GOT3 (cell line): Measurements from ENCODE around the gene POLA1.

Experiments
- DNase-seq: peaks from one replicate; lab custom pipeline; 2025; ENCODE audit warnings: mixed read lengths; lab: John Stamatoyannopoulos, UW

The POLA1 gene

GRCh38 chrX:25022499-25023325 is 329.0 kb downstream of the POLA1 start:
- DNase-seq = no peak

GRCh38 chrX:25023908-25024307 is 330.2 kb downstream of the POLA1 start:
- no peak for DNase-seq

- DNase-seq = no peak
These were observed 331.9 kb downstream of the POLA1 start for GRCh38 chrX:25025615-25026014.

- DNase-seq = no peak
These were observed 332.9 kb downstream of the POLA1 start for GRCh38 chrX:25026576-25026975.

- DNase-seq = no peak
These were observed 335.0 kb downstream of the POLA1 start for GRCh38 chrX:25028726-25029125.

- no peak for DNase-seq
These were observed 335.6 kb downstream of the POLA1 start for GRCh38 chrX:25029288-25029825.

GRCh38 chrX:25034889-25035288 is 341.2 kb downstream of the POLA1 start:
- no peak for DNase-seq

GRCh38 chrX:25039036-25039435 is 345.3 kb downstream of the POLA1 start:
- no peak for DNase-seq

- no peak for DNase-seq
These were observed 349.5 kb downstream of the POLA1 start for GRCh38 chrX:25043192-25043591.
